Gastroesophageal sphincter (tissue), 3 donors: Measurements from ENCODE around the gene GFAP.

Source experiments
- POLR2A ChIP-seq, 2 donors: fragments of 450-650 bp; IDR thresholded peaks; one replicate each; pipeline ENCODE4 v1.6.1; 2017; ENCODE audit warnings: antibody characterized with exemption in 2 of 2, mild to moderate bottlenecking in 2 of 2, moderate library complexity in 1 of 2
- TF ChIP-seq, protein P1 (sequence below), 4 experiments: fragments of 200-600 bp in 2 of 4; fragments of 450-650 bp in 2 of 4; sonication (generic) in 1 of 4; IDR thresholded peaks; one replicate each; pipeline ENCODE4 v1.5.1; 2017 to 2019; ENCODE audit warnings: antibody characterized with exemption in 4 of 4, mild to moderate bottlenecking in 2 of 4, moderate library complexity in 2 of 4

DNA sequence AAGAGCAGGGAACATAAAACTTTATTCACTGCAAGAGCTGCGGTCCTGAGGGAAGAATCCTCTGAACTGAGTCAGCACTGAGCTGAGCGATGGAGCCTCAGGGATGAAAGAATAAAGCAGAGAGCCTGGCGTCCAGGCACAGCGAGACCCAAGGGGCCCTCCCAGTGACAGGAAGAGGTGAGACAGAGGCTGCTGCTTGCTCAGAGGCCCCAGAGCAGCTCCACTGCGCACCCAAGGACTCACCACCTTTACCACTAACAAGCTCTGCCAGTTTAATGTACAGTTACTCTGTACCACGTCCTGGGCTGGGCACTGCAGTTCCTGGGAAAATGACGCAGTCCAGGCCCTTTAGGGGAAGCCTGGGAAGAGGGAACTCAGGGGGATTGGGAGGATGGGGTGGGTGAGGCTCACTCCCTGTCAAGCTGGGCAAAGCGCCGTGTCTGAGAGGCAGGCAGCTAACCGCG is 5.6 kb downstream of the GFAP start:
- TF ChIP-seq, protein P1, sequence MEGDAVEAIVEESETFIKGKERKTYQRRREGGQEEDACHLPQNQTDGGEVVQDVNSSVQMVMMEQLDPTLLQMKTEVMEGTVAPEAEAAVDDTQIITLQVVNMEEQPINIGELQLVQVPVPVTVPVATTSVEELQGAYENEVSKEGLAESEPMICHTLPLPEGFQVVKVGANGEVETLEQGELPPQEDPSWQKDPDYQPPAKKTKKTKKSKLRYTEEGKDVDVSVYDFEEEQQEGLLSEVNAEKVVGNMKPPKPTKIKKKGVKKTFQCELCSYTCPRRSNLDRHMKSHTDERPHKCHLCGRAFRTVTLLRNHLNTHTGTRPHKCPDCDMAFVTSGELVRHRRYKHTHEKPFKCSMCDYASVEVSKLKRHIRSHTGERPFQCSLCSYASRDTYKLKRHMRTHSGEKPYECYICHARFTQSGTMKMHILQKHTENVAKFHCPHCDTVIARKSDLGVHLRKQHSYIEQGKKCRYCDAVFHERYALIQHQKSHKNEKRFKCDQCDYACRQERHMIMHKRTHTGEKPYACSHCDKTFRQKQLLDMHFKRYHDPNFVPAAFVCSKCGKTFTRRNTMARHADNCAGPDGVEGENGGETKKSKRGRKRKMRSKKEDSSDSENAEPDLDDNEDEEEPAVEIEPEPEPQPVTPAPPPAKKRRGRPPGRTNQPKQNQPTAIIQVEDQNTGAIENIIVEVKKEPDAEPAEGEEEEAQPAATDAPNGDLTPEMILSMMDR (IDR thresholded peaks at IDR 0.05), result no peak
- no peak for TF ChIP-seq POLR2A (IDR thresholded peaks at IDR 0.05)
